HCT116 (cell line): ENCODE data around the gene PHPT1. TPM values are rescaled to one million over a fixed set of nuclear protein-coding genes. Genes with fewer than 3 reads are reported as not detected.

Source experiments
- ATAC-seq: fragments of 200-7000 bp; cut with Tn5 transposase; 2 replicates; pipeline ENCODE4 v1.9.1; 2020; ENCODE audit warnings: mild to moderate bottlenecking, moderate library complexity
- BruUV-seq: library from RNA; stranded (reverse); fragments of 400-500 nt; replicated peaks from 2 replicates; lab custom pipeline; 2021; lab: Mats Ljungman, UMichigan
- CTCF ChIA-PET: fragments of 300-600 bp; sonication (Branson Sonifier 250); formaldehyde crosslinking; loops from one replicate; lab custom pipeline; 2021; ENCODE audit warnings: antibody characterized with exemption; lab: Charles Lee
- POLR2A ChIA-PET: fragments of 300-600, 350-600 bp; sonication (Branson Sonifier 250); formaldehyde crosslinking; loops from one replicate; lab custom pipeline; 2021; ENCODE audit warnings: antibody characterized with exemption; lab: Charles Lee
- RAD21 ChIA-PET, 2 experiments: fragments of 300-600 bp; sonication (Branson Sonifier 250); formaldehyde crosslinking; loops; one replicate each; lab custom pipeline; 2023; ENCODE audit warnings: low total read pairs in 2 of 2; ENCODE audit not compliant: uncharacterized antibody in 2 of 2, unreplicated experiment in 2 of 2, low non-redundant PET in 1 of 2; lab: Charles Lee
- DNase-seq: peaks from one replicate; pipeline ENCODE4 v3.0.0-alpha.2; 2010; ENCODE audit warnings: low read depth, low spot score
- H2AFZ ChIP-seq: fragments of 200-600 bp; shearing (Covaris generic), sonication (generic); 2 replicates; pipeline ENCODE4 v1.6.1; 2017; ENCODE audit warnings: low read depth, mixed run types, mixed read lengths, antibody characterized with exemption, low read length; ENCODE audit not compliant: poor library complexity, severe bottlenecking
- H3K27ac ChIP-seq: 2 replicates; pipeline ENCODE4 v1.5.1; 2012; ENCODE audit warnings: low read depth, low read length
- H3K27me3 ChIP-seq: fragments of 200-600 bp; sonication (generic); 2 replicates; pipeline ENCODE4 v1.6.1; 2016; ENCODE audit warnings: mixed run types, low read length, mixed read lengths; ENCODE audit not compliant: insufficient read depth
- H3K36me3 ChIP-seq, 2 experiments: fragments of 200-500 bp in 1 of 2; fragments of 200-600 bp in 1 of 2; sonication (Bioruptor generic) in 1 of 2; sonication (generic) in 1 of 2; 2 replicates each; pipeline versions ENCODE4 v1.5.1 to v1.6.1; 2014 to 2016; ENCODE audit warnings: low read length in 2 of 2, inconsistent platforms in 1 of 2, mixed read lengths in 1 of 2, mixed run types in 1 of 2; ENCODE audit not compliant: insufficient read depth in 2 of 2, control insufficient read depth in 1 of 2
- H3K4me1 ChIP-seq, 2 experiments: fragments of 200-600 bp in 1 of 2; sonication (generic) in 1 of 2; 2 replicates each; pipeline versions ENCODE4 v1.5.1 to v1.6.1; 2012 to 2017; ENCODE audit warnings: low read length in 2 of 2, inconsistent platforms in 1 of 2, mild to moderate bottlenecking in 1 of 2, mixed read lengths in 1 of 2, mixed run types in 1 of 2, moderate library complexity in 1 of 2; ENCODE audit not compliant: insufficient read depth in 2 of 2, control insufficient read depth in 1 of 2
- H3K4me2 ChIP-seq: fragments of 200-600 bp; sonication (generic); 2 replicates; pipeline ENCODE4 v1.6.1; 2017; ENCODE audit warnings: mixed run types, low read length, mixed read lengths
- H3K4me3 ChIP-seq, 2 experiments: fragments of 200-600 bp in 1 of 2; sonication (generic) in 1 of 2; replicated peaks in 1 of 2; 2 replicates each; pipeline ENCODE4 v1.5.1; 2011 to 2016; ENCODE audit warnings: low read length in 2 of 2, control low read depth in 1 of 2, low read depth in 1 of 2, mild to moderate bottlenecking in 1 of 2, mixed read lengths in 1 of 2, mixed run types in 1 of 2
- H3K79me2 ChIP-seq: fragments of 200-600 bp; sonication (generic); 2 replicates; pipeline ENCODE4 v1.6.1; 2017; ENCODE audit warnings: mild to moderate bottlenecking, mixed run types, low read length, moderate library complexity, mixed read lengths; ENCODE audit not compliant: insufficient read depth
- H3K9ac ChIP-seq: fragments of 200-600 bp; sonication (generic); 2 replicates; pipeline ENCODE4 v1.6.1; 2016; ENCODE audit warnings: low read length, mixed read lengths
- H3K9me2 ChIP-seq: fragments of 200-600 bp; sonication (generic), shearing (Covaris generic); 2 replicates; pipeline ENCODE4 v1.6.1; 2017; ENCODE audit warnings: mixed run types, mild to moderate bottlenecking, moderate library complexity; ENCODE audit not compliant: insufficient read depth
- H3K9me3 ChIP-seq, 2 experiments: fragments of 200-500 bp in 1 of 2; fragments of 200-600 bp in 1 of 2; sonication (Bioruptor generic) in 1 of 2; sonication (generic) in 1 of 2; 2 replicates each; pipeline ENCODE4 v1.6.1; 2014 to 2017; ENCODE audit warnings: low read length in 2 of 2, mixed read lengths in 2 of 2, inconsistent platforms in 1 of 2, low read depth in 1 of 2, mild to moderate bottlenecking in 1 of 2, mixed run types in 1 of 2, moderate library complexity in 1 of 2; ENCODE audit not compliant: control insufficient read depth in 1 of 2, insufficient read depth in 1 of 2
- H4K20me1 ChIP-seq: fragments of 200-600 bp; sonication (generic), shearing (Covaris generic); 2 replicates; pipeline ENCODE4 v1.6.1; 2017; ENCODE audit warnings: mixed run types, mild to moderate bottlenecking, moderate library complexity; ENCODE audit not compliant: insufficient read depth
- ATF3 ChIP-seq: IDR thresholded peaks from 2 replicates; pipeline ENCODE4 v1.6.1; 2012
- CEBPB ChIP-seq: IDR thresholded peaks from 2 replicates; pipeline ENCODE4 v1.6.1; 2012; ENCODE audit warnings: low read depth
- EGR1 ChIP-seq: IDR thresholded peaks from 2 replicates; pipeline ENCODE4 v1.6.1; 2012; ENCODE audit warnings: low read depth
- ELF1 ChIP-seq: IDR thresholded peaks from 2 replicates; pipeline ENCODE4 v1.6.1; 2012; ENCODE audit warnings: low read depth, borderline replicate concordance
- MAX ChIP-seq: IDR thresholded peaks from 2 replicates; pipeline ENCODE4 v1.6.1; 2012
- POLR2A ChIP-seq: IDR thresholded peaks from 2 replicates; pipeline ENCODE4 v1.7.0; 2011; ENCODE audit warnings: borderline replicate concordance; ENCODE audit not compliant: insufficient read depth, insufficient read length; ENCODE audit errors: extremely low read depth
- POLR2AphosphoS5 ChIP-seq: IDR thresholded peaks from 2 replicates; pipeline ENCODE4 v1.6.1; 2011; ENCODE audit warnings: mild to moderate bottlenecking, low read depth, low read length, moderate library complexity
- REST ChIP-seq: IDR thresholded peaks from 2 replicates; pipeline ENCODE4 v1.6.1; 2012; ENCODE audit warnings: low read depth
- SIN3A ChIP-seq: IDR thresholded peaks from 2 replicates; pipeline ENCODE4 v1.6.1; 2012; ENCODE audit warnings: low read depth
- SP1 ChIP-seq: IDR thresholded peaks from 2 replicates; pipeline ENCODE4 v1.6.1; 2012; ENCODE audit warnings: low read depth
- intact Hi-C: fragments of 100-400 bp; cut with micrococcal nuclease; formaldehyde crosslinking; loops from 2 replicates; pipeline ENCODE4 v1.10.0; 2022
- total RNA-seq: library from RNA; stranded (reverse); gene quantifications from one replicate; pipeline ENCODE4 v1.2.1, GENCODE V29; 2021; ENCODE audit not compliant: unreplicated experiment

PHPT1 gene
- total RNA-seq, 1 experiment from 2014 or later: 148 TPM

GRCh38 chr9:136831002-136831719 is 18.0 kb upstream of the PHPT1 start:
- Histone ChIP-seq H2AFZ (no peak overlapping the region), H3K36me3 (peaks cover 7 to 13% of the 10 kb centered on the region in 2 experiments), H3K27me3 (no peaks in the 10 kb centered on the region), H3K4me3 (no peak overlapping the region), H3K4me2 (no peak overlapping the region), H3K9me2 (no peaks in the 10 kb centered on the region), H3K4me1 (no peaks in the 10 kb centered on the region), H3K27ac (no peak overlapping the region), H4K20me1 (no peaks in the 10 kb centered on the region), H3K9ac (no peak overlapping the region), H3K9me3 (no peaks in the 10 kb centered on the region), H3K79me2 (no peaks in the 10 kb centered on the region)
- CTCF ChIA-PET: interaction anchor here (1.0 kb wide), 1 partner anchor 11 kb away, joined by 3 read pairs; the partner anchor contains the start of gene AJM1
- POLR2A ChIA-PET: no interaction called here
- RAD21 ChIA-PET: no interaction called here
- ATAC-seq (no peak), DNase-seq (no peak)
- TF ChIP-seq CEBPB: no peak
- TF ChIP-seq POLR2A: no peak
- no peak for TF ChIP-seq SIN3A
- no peak for TF ChIP-seq MAX
- TF ChIP-seq ELF1: no peak
- TF ChIP-seq EGR1: no peak
- no peak for TF ChIP-seq POLR2AphosphoS5
- no peak for TF ChIP-seq SP1
- TF ChIP-seq ATF3: no peak
- no peak for TF ChIP-seq REST
- BruUV-seq: no TSS peak
- intact Hi-C loops: no loop called here
